HG03135 (cell line): Measurements from ENCODE around the gene C1orf50.
"Not testable (repeated sequence)": the region's sequence is repeated elsewhere in the genome, so short reads cannot be mapped to it uniquely, and the experiment has no call there.

ENCODE experiments used
- ATAC-seq: cut with Tn5 transposase; IDR thresholded peaks from one replicate; pipeline ENCODE4 v1.9.1; 2021; ENCODE audit warnings: mild to moderate bottlenecking, moderate library complexity; ENCODE audit not compliant: unreplicated experiment

The C1orf50 gene

GRCh38 chr1:42739753-42740700 is 27.0 kb upstream of the C1orf50 start, which contains the start of gene CLDN19:
CLDN19 (minus strand) TSS chr1:42740236; CDS start chr1:42740063, 173 bp downstream.
- no peak for ATAC-seq

- no peak for ATAC-seq
Measured at GRCh38 chr1:42740851-42741580, 26.0 kb upstream of the C1orf50 start.

DNA sequence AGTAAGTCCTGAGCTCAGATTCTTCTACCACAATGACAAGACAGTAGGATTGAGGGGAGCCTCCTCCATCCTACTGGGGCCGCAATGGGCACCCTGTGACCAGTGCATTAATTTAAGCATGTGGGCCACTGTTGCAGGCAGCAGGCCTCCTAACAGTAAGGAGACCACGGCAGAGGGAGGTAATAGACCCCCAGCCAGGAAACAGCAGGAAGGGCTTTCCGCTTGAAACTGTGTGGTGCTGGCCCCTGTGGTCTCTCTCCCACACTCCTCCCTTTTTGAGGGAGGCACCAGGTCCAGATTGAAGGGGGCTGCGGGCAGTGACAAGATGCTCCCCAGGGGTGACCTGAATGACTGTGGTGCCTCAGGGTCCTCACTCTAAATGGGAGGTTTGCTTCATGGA is 25.3 kb upstream of the C1orf50 start:
- no peak for ATAC-seq

- no peak for ATAC-seq
Measured at GRCh38 chr1:42742141-42742540, 24.9 kb upstream of the C1orf50 start.

DNA sequence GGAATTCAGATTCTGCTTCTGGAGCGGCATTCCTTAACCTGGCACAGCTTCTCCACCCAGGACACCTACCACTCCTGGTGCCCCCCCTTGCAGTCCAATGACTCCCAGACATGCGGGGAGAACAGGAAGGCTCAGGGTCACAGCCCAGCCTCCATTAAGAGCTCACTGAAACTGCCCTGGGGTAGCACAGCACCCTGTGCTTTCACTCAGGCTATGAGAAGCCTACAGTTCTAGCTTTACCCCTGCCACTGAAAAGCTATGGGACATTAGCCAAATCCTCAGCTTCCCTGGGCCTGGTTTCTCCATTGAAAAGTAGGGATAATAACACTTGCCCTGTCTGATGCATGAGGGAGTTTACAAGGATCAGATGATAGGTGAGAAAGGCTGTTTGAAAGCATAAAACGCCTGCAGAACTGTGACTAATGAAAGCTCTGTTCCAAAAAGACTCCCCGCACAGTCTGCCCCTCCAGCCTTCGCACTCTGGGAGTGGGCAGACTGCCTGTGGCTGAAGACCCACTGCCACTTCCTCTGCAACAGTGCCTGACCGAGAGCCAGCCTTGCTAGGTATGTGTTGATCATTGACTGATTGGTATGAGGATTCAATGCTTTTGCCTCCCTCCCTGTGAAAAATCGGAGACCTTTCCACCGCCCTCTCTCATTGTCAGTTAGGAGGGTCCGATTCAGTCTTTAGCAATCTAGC is 24.3 kb upstream of the C1orf50 start:
- no peak for ATAC-seq

- ATAC-seq = no peak
Measured at GRCh38 chr1:42743317-42744147, 23.5 kb upstream of the C1orf50 start.

- no peak for ATAC-seq
Measured at GRCh38 chr1:42744148-42744413, 23.0 kb upstream of the C1orf50 start.

- no peak for ATAC-seq
Measured at GRCh38 chr1:42745851-42746250, 21.2 kb upstream of the C1orf50 start.

DNA sequence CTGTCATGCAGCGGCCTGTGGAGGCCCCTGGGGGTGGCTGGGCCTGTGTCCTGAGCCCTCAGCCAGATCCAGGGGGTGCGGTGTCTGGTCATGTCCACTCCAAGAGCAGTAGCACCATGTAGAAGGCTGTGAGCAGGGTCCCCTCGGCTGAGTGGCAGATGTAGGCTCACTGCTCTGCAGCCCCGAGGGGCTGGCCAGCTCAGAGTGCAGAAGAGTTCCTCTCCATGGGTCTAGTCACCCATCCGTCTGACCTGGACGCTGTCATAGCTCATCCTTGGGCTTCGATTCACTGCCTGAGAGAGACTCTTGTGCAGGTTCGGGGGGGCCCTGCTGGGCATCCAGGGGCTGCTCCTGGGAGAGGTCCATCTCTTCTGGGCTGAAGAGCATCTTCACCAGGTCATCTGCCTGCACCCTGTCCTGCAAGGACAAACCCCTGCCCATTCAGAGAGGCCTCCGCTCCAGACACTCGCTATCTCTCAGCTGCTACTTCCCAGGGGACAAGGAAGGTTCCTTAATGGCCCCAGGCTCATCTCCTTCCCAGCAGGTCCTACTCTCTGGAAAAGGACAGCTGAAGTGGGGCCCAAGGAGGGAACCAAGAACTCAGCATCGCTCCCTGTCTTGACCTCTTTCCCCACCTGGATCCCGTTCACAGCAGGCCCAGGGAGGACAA is 20.5 kb upstream of the C1orf50 start:
- no peak for ATAC-seq

DNA sequence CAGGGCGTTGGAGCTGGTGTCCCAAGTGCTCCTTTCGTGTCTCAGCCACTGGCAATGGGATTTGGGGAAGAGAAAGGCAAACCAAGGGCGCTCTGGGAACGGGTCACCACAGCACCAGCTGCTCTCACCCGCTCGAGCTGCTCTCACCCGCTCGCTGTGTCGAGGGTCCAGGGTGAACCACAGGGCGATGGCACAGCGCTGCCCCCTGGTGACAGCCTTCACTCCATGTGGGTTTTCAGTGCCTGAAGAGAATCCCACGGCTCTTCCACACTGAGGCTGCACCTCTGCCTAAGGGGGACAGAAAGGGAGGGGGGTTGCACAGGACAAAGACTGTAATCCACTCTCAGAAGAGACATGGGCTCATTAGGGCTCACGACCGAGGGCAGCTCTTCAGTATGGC is 19.9 kb upstream of the C1orf50 start:
- ATAC-seq = no peak

- no peak for ATAC-seq
Measured at GRCh38 chr1:42748021-42748420, 19.0 kb upstream of the C1orf50 start.

DNA sequence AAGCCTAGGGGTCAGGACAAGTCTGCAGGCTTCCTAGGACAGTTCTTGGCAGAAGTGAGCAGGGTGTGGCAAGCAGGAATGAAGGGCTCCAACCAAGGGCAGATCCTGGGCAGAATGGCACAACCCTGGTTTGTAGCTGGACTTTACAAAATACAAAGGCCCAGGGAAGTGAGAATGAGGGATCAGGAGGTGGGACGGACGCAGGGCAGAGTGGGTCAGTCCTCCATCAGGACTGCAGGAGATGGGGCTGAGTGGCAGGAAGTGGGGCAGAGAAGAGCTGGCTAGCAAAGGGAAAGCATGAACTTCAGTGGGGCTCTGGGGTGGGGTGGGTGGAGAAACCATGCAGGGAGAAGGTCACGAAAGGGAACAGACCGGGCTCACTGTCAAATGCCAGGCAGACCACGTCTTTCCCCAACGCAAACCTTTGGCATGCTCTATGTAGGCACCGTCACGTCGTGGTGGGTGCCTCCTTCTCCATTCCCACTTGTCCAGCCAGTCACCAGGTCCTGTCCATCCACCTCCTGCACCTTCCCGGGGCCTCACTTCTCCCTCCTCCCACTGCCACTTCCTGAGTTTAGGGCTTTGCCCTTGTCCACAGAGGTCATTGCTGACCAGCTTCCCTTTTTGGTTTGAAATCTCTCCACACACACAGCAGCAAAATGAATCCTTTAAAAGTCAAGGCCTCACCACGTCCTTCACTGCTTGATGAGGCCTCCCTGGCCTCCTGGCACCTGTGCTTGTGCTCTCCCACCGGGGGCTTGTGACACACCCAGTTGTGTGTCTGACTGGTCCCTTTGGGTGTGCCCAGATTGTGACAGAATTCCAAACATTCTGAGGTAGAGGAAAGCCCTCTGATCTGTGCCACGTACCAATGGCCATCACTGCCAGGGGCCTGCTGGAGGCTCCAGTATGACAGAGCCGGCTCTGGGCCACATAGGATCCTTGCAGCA is 18.3 kb upstream of the C1orf50 start:
- ATAC-seq = no peak

DNA sequence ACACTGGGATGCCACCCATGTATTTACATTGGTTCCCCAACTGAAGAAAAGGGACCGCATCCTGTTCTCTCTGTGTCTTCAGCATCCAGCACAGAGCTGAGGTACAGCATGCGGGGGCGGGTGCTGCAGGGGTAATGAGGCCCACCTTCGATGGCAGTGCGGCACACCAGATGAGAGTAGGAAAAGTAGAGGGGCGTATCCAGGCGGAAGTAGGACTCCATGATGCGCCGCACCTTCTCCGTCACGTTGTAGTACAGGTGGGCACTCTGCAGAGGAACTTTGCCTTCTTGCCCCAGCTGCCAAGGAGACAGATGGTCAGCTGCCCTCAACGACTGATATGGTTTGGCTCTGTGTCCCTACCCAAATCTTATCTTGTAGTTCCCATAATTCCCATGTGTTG is 17.0 kb upstream of the C1orf50 start:
- ATAC-seq = no peak

DNA sequence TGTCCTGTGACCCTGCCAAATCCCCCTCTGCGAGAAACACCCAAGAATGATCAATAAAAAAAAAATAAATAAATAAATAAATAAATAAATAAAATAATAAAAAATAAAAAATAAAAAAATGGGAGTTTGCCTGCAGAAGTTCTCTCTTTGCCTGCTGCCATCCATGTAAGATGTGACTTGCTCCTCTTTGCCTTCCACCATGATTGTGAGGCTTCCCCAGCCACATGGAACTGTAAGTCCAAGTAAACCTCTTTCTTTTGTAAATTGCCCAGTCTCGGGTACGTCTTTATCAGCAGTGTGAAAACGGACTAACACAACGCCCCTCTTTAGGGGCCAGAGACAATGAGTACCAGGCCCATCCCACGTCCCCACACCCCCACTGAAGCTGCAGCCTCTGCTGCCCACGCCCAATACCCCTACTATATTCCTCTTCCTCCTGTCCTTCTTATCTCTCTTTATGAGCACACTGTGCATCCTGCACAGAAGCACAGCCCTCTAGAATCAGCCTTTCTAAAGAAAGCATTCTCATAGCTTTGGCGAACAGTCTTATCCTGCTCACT is 15.5 kb upstream of the C1orf50 start:
- not testable (repeated sequence) for ATAC-seq

DNA sequence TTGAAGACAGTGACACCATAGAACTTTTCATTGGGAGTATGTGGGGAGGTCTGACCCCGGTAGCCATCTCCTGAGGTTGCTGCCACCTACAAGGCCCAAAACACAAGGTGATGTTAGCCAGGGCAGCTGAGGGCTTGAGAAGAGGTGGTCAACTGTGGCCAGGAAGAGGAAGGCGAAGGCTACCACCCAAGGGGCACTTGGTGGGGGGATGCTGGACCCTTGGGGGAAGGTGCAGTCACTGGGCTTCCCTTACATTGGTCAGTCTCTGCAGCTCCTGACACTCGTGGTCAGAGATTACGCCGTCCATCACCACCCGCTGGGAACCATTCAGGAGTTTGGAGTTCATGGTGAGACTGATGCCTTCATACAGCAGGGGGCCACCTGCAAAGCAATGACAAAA is 14.8 kb upstream of the C1orf50 start:
- ATAC-seq = no peak

GRCh38 chr1:42753070-42753469 is 14.0 kb upstream of the C1orf50 start:
- ATAC-seq = no peak

DNA sequence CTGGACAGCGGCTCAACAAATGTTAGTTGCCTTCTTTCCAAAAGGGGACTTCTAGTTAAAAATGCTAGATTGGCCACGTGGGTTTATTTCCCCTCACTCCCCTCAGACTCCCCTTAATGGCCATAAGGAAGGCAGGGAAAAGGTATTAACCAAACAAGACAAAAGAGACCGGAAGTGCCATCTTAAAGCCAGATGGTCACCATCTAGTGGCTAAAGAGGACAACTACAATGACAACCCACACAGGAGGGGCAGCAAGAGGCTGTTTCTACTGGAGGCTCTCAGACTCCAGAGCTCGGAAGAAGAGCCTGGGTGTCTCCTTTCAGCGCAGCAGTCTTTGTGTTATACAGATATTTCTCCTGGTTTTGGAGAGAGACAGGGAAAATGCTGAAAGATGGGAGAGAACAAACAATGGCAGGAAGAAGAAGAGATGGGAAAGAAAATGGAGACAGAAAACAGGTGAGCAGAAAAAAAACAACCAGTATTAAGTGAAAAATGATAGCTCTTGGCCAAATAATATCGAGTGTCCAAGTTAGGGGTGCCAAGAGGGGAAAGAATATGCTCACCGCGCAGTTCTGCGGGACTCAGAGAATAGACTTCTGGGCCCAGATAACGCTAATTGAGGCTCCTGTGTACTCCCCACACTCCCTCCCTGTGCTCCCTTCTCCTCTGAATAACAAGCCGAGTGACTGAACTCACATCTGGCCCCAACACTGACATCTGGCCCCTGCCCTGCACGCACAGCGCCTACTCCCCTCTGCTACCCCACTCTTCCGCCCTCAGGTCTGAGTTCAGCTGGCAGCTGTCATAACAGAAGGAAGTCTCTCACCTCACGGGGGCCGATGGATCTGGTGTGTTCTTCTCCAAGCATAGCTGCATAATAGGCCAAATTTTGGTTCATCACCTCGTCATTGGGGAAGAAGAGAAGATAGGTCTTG is 9.8 kb upstream of the C1orf50 start:
- ATAC-seq = no peak

DNA sequence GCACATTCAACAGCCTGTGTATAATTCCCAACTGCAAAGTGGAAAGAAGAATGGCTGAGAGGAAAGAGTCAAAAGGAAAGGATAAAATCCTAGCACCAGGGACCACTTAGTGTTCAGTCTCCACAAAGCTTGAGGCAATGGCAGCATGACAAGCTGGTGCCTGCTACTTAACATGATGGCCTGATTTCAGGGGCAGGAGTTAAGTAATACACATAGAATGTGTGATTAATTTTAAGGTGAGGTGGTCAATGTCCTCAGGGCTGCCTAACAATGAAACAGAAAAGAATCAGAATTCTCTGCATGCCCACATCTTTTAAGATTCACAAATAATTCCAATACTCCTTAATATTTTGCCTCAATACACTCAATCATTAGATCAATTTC is 9.2 kb upstream of the C1orf50 start:
- ATAC-seq = no peak
